GM21529 (cell line): ENCODE results near the gene SEMA4C.
"Not testable (repeated sequence)": the region's sequence is repeated elsewhere in the genome, so short reads cannot be mapped to it uniquely, and the experiment has no call there.

Experiments
- ATAC-seq: cut with Tn5 transposase; IDR thresholded peaks from one replicate; pipeline ENCODE4 v1.9.1; 2021; ENCODE audit not compliant: unreplicated experiment

Gene SEMA4C

DNA sequence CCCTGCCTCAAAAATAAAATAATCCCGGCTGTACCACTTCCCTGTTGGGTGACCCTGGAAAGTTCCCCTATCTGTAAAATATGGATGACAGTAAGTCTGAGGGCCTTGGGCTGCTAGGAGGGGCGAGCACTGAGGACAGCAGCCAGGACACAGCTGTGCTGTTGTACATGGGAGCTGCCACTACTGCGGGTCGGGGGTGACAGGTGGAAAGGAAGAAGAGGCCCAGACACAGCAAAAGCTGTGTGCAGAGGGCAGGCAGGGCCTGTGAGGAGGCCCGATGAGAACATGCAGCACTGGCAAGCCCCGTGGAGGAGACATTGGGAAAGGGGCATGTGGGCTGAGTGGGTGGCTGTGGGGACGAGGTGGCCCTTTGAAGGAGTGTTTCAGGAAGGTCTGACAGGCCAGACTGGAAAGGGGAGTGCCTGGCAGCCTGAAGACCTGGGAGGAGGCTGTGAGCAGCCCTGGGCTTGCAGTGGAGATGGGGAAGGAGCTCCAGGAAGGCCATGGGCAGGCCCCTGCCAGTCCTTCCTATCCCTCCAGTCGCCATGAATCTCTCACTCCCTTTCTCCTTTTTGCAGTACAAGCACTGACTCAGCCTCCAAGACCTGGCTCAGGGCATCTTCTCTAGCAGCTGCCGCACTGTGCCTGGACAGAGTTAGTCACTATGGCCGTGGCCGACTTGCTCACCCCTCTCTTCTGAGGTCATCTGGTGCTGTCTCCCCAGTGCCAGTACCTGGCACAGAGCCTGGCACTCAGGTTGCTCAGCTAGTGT lies 28.9 kb upstream of the SEMA4C start:
- no peak for ATAC-seq

DNA sequence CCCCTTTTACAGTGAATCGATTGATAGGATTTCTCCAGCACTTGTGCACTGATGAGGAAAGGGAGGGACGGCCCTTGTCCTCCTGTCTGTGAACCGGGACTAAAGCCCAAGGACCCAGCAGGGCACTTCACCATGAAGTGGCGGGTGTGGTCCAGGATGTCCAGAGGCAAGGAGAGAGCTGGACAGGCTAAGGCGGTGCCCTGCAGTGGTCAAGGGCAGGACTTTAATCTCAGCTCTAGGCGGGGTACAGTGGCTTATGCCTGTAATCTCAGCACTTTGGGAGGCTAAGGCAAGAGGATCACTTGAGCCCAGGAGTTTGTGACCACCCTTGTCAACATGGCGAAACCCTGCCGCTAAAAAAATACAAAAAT lies 28.2 kb upstream of the SEMA4C start:
- no peak for ATAC-seq

DNA sequence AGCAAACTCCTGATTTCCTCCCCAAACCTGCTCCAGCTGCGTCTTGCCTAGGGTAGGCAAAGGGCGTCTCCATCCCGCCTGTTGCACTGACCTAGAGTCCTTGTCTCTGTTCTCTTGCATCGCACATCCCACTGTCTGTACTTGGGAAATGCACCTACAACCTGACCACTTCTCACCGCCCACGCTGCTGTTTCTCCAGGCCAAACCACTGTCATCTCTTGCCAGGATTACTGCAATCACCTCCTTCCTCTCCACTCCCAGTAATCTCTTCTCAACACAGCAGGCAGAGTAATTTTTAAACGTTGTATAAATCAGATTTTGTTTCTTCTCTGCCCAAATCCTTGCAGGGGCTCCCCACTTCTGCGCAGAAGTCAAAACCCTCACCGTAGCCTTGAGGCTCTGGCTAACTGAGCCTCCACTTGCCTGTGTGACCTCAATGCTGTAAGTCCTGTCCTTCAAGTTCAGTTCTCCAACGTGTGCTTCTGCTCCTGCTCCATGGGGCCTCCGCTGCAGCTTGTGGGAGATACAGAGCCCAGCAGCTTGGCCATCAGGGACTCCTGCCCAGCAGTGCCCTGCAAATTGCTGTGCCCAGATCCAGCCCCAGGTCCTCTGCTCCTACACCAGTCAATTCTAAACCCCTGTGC lies 27.7 kb upstream of the SEMA4C start:
- ATAC-seq = no peak

DNA sequence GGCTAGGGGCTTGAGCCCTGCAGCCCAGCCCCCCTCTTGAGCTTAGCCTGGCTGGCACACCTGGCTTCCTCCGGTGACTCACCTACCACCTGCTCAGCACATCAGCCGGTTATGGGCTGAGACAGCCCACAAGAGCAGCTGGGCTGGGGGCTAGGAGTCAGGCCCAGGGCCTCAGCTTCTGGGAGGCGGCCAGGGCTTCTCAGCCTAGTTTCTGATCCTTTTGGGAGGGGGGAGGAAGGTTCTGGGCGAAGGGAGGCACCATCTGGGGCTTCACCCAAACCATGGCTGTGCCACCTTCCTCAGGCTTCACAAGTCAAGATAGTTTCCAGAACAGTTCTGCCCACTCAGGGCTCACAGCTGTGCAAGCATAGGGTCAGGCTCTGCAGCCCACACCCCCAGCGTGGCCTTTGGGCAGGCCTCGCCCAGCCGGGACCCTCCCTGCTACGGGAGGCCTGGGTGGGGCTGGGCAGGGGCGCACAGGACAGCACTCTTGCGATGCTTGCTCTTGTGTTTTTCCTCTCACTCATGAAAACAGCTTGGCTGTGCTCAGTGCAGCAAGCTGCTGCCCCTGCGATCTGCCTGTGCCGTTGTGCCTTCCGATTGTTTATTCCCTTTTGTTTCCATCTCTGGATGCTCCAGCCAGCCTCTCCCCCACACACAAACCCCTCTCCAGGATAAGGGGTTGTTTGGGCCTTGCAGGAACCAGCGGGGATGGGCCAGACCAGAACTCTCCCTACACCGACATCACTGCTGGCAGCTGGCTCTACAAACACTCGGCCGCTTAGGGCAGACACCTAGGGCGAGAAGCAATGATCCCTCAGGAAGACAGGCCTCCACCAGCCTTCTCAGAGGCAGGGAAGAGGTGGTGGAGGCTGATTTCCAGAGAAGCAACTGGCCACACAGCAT lies 26.1 kb upstream of the SEMA4C start:
- no peak for ATAC-seq

DNA sequence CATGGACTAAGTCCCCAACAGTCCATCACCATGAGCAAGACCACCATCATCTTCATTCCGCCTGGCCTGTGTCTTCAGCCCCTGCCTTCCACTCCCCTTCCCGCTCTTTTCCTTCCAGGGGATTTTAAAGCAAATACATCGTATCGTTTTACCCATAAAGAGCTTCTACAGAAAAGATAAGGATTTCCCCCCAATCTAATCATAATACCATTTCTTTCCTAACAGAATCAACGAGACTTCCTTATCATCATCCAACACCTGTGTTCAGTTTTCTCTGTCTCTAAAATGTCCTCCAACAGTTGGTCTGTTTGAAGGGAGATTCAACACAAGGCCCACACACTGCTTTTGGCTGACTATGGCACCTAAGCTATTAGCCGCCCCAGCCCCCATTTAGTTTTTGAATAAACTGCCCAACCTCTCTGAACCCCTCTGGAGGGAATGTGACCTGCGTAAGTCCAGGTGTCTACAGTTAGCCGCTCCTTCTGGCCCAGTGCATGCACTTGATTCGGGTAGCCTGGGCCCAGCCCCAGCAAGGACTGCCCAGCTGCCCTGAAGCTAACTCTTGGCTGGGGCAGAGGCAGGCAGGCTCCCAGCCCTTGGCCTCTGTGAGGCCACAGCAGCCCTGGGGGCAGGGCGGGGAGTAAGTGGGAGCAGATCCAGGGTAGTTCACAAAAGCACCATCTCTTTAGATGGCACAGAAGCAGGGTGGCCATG lies 25.3 kb upstream of the SEMA4C start:
- no peak for ATAC-seq

DNA sequence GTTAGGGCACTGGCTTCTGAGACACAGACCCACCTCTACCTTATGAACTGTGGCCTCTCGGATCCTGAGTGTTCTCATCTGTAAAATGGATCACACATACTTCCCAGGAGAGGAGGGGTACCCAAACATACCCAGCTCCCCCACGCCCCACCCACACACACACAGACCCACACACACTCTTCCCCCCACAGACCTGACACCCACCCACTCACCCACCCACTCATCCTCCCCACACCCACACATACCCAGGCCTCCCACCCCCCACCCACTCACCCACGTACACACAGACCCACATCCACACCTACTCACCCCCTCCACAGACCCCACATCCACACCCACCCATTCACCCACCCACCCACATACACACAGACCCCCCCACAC lies 24.3 kb upstream of the SEMA4C start:
- ATAC-seq = no peak

DNA sequence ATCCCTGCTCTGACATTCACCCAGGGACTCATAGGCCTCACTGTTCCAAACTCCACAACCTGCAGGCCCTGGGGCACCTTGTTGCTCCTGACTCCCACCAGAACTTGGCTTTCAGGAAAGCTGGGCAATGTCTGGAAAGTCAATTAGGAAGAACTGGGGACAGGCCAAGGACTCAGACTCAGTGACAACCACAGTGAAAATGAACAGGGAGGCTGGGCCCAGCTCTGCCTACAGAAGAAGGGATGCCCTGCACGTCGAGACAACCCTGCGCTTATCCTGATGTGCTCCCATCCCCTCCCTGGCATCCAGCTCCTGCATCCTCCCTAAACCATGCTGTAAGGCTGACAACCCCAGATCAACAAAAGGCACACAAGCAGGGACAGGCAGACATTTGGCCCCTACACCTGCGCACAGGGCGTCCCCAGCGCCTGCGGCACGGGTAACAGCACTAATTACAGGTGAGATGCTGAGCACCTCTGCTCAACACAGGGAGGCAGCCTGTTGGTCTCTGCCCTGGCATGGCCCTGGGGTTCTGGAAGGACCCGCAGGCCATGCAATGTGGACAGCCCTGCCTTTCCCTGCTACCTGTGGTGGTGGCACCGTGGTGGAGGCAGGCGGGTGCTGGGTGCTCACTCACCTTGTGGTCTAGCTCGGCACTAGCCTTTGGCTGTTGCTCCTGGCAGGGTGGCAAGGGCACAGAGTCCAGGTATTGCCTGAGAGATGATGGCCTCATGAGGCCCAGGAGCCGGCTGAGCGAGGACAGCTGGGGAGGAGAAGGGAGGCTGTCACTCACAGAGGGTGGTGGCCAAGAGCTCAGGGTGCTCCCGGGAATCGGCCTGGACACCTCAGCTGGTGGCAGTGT lies 23.6 kb upstream of the SEMA4C start:
- no peak for ATAC-seq

DNA sequence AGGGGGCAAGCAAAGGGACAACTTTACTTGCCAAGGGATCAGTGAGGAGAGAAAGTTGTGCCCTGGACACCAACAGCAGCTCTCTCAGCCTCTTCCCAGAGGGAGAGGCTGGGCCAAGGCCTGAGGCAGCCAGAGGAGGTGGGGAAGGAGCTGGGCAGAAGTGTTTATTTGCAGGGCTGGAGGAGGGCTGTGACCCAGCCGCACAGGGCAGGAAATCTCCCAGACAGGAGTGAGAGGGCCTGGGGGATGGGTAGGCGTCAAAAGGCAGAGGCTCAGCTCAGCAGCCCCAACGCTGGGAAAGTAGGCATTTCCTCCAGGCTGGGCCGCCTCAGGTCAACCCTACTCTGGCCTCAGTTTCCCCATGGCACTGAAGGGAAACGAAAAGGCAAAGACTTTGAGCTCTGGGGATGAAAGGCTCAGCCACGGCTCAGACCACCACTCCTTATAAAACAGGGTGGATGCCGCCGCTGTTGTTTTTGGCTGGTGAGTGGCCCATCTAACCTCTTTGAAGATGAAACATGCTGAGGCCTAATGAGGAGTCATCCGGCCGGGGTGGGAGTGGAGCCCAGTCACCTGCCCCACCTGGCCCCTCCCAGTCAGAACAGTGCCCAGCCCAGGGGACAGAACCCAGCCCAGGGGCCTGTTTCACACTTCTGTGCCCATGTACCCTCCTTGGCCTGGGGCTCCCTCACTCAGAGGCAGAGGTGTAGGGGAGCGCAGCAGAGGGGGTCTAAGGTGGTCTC lies 21.9 kb upstream of the SEMA4C start:
- ATAC-seq = no peak

DNA sequence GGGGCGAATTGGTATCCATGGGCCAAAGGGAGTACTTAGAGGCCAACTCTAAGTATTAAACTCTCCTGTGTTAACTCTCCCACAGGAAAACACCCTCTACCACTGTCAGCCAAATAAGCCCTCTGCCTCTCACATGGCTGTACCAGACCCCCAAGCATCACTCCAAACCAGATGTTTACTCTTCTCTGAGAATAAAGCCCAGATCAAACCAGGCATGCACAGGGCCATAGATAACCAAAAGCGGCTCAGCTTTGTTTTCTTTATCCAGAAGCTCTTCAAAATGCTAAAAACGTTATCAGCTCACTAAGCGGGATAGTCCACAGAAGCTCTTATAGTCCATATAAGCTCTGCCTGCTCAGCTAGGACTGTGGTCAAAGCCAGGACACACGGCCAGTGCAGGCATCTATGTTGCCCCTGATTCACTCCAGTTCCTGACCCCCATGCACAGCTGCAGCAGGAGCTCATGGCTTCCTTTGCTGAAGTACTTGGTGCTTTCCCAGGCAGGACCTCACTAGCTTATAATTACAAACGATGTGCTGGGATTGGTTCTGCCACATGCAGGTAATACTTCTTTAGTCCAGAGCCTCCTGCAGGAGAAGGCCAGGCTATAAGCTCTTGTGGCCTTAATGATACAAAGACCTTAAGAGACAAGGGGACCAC lies 21.0 kb upstream of the SEMA4C start:
- ATAC-seq = no peak

DNA sequence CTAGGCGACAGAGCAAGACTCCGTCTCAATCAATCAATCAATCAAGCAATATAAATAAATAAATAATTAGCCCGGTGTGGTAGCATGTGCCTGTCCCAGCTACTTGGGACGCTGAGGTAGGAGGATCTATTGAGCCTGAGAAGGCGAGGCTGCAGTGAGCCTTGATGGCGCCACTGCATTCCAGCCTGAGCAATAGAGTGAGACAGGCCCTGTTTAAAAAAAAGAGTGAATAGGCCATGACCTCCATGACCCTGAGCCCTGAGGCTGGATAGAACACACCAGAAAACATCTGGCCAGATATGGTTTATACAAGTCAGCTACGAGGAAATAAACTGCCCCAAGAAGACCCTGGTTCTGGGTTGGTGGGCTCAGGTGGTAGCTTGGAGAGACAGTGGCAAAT lies 20.4 kb upstream of the SEMA4C start:
- no peak for ATAC-seq

DNA sequence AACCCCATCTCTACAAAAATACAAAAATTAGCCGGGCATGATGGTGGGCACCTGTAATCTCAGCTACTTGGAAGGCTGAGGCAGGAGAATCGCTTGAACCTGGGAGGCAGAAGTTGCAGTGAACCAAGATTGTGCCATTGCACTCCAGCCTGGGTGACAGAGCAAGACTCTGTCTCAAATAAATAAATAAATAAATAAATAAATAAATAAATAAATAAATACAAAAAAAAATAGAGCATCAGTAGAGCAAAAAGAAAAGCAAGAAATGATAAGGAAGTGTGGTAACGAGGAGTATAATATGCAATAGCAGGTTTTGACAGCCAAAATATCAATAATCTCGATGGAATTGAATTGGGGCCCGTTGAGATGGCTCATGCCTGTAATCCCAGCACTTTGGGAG lies 19.6 kb upstream of the SEMA4C start:
- not testable (repeated sequence) for ATAC-seq

DNA sequence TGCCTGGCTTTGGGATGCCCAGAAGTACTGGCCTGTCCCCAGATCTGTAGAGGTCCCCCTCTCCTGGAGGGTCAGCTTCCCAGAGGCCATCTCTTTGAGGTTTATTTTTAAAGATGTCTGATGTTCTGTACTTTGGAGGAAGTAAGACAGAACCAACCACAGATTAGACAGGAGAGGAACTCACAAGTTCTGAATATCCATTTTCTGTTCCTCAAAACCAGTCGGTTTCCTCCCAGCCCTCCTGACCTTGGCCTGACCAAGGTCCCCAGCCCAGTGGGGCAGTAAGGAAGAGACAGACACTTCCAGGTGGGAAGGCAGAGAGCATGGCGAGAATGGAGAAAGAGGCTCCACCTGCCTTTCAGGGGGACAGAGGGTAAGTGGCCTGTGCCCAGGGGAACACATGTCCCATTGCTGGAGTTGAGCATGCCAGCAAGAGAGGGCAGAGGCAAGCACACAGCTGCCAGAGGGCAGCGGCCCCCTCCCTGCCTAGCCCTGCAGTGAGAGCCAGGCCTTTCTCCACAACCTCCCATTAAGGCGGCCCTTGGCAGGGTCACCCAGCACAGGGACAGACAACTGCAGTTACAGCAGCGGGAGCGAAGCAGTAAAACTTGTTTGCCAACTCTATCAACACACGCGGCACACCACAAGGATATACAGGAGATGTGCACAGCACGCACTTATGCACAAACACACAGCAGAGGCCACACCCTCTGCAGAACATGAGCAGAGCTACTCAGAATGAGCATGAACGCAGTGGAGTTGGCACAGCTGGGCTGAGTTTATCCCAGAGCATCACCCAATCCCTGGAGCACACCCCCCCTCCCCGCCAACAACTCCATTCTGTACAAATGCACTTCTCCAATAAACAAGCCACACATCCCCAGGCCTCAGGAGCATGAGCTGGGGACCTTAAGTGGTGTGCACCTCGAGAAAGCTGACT lies 18.5 kb upstream of the SEMA4C start:
- no peak for ATAC-seq

DNA sequence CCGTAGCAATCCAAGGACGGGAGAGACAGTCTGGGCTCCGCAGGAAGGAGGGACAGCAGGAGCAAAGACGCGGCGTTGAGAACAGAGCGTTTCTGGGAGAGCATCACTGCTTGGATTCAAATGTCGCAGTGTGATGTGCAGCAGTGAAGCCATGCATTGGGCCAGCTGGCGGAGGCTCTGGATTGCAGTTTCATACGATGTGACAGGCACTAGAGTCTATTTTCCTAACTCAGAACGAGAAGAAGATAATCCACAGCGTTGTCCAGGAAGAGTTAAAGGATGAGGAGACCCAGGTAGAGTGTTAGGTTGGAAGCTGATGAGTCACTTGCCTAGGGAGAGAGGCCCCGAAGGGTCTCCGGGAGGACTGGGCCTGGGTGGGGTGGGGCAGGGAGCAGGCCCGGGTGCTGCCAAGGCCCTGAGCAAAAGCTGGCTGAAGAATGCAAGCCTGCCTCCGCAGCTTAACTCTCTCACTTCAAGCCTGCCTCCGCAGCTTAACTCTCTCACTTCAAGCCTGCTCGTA lies 17.7 kb upstream of the SEMA4C start:
- ATAC-seq = no peak

DNA sequence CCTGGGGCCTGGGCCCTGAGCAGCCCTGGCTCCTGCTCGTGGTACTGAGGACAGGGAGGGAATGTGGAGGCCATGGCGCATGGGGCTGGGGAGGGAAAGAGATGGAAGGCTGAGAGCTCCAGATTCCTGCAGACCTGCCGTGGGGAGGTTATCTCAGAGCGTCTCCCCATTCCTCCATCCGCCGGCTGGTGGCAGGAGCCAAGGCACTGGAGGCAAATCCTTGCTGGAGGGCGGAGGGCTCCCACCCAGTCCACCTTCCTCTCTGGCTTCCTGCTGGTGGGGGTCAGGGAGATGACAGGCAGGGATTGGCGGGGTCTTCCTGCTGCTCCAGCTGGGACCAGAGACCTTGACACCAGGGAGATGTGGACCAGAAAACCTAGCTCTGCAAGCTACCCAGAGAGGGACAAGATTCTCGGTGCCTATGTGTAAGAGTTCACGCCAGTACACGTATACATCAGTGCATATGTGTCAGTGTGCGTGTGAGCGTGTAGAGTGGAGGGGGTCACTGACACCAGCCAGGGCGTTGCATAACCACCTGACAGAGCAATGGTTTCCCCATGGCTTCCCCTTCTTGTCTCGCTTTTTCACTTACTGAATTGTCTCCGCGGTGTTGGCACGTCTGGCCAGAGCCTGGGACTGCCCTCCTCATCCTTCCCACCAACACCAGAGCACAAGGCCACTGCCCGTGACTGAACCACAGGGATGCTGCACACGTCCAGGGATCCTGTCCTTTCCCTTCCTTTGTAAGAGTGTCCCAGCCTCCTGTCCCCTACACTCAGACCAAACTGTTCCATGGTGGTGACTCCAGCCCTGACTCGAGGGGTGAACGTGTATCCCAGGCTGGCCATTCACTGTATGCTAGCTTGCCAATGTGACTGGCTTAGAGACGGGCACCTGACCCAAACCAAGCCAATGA lies 15.8 kb upstream of the SEMA4C start:
- ATAC-seq = no peak

DNA sequence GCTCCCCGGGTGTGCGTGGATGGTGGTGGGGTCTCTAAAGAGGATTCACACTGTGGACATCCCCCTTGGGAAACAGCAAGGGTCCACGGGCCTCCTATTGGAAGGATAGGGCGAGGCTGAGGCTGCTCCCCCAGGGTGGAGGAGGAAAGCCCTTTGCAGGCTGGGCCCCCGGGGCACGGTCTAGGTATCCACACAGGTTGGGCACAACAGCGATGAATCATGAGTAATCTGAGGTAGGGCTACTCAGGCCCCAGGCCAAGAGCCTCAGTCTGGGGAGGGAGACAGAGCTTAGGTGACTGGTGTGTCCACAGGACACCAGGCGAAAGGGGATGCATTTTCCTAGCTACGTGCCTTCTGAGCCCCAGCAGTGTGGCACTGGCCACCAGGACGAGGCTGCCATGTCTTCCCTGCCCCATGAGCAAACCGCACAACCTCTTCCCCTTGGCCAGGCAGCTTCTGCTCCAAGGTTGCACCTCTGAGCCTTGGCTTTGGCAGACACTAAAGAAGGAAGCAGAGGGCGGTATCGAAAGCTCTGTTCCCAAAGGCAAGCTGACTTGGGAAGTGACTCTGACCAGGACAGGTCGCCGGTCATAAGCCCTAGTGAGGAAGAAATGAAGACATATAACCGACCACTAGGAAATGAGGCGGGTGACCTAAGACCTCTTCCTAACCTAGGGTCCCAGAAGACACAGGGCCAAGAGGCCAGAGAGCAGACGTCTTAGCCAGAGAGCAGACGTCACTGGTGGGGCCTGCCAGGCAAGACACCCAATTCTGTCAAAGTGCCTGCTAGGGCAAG lies 14.6 kb upstream of the SEMA4C start:
- no peak for ATAC-seq

DNA sequence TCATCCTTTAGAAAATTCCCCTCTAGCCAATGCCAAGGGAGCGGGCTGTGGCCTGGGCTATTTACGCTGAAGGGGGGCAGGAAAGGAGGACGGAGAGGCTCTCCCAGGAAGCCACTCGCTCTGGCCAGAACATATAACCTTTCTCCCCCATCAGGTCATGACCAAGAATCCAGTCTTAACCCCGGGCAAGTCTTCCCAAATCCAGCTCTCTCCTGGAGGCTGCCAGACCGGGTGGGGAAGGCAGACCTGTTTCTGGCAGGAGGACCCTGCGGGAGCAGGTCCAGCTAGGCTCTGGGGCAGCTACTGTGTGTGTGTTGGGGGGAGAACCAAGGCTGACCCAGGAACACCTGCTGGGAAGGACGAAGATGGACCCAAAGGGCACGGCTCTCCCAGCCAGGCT lies 13.4 kb upstream of the SEMA4C start:
- no peak for ATAC-seq
